ENCODE measurements around the gene WDR82. TPM values are rescaled to one million over a fixed set of nuclear protein-coding genes. Genes with fewer than 3 reads are reported as not detected.

WDR82 gene
- total RNA-seq, 1 donor from 2014 or later = 49.2 TPM

DNA sequence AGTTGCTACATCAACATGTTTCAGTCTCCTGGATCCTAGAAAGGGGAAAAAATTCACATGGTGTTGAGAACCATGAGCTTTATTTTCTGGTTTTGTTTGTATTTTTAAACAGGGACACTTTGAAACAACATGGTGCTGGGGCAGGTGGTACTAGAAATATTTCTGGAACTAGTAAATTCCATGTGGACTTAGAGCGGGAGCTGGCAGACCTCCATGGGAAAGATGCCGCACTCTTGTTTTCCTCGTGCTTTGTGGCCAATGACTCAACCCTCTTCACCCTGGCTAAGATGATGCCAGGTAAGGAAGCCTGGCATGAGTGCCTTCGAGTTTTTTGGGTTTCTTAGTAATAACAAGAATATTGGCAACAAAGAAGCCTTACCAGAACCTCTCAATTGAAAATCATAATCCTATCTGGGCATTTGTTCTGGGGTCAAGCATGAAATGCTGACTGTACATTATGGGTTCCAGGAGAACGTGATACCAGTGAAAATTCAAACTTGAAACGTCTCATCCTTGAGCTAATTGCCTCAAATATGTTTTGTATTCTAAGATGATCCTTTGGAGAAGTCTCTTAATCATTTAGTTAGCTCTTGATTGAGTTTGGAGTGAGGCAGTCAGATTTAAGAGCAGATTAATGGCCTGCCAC lies 72.6 kb downstream of the WDR82 start:
- DNase-seq (ENCODE audit: low spot score) = no peak
- no peak for TF ChIP-seq EZH2phosphoT487 (IDR thresholded peaks at IDR 0.05)
- no peak for TF ChIP-seq EZH2 (IDR thresholded peaks at IDR 0.05)
- TF ChIP-seq, protein P1, sequence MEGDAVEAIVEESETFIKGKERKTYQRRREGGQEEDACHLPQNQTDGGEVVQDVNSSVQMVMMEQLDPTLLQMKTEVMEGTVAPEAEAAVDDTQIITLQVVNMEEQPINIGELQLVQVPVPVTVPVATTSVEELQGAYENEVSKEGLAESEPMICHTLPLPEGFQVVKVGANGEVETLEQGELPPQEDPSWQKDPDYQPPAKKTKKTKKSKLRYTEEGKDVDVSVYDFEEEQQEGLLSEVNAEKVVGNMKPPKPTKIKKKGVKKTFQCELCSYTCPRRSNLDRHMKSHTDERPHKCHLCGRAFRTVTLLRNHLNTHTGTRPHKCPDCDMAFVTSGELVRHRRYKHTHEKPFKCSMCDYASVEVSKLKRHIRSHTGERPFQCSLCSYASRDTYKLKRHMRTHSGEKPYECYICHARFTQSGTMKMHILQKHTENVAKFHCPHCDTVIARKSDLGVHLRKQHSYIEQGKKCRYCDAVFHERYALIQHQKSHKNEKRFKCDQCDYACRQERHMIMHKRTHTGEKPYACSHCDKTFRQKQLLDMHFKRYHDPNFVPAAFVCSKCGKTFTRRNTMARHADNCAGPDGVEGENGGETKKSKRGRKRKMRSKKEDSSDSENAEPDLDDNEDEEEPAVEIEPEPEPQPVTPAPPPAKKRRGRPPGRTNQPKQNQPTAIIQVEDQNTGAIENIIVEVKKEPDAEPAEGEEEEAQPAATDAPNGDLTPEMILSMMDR (IDR thresholded peaks at IDR 0.05) = no peak
- H3K4me2 ChIP-seq = no peak overlapping the region
- H3K36me3 ChIP-seq = peaks cover 19% of the 10 kb centered on the region
- H3K4me1 ChIP-seq = no peaks in the 10 kb centered on the region
- H3K4me1 Mint-ChIP-seq = no peaks in the 10 kb centered on the region
- H4K20me1 ChIP-seq (ENCODE audit: low read depth) = no peaks in the 10 kb centered on the region
- peaks cover 42% of the 10 kb centered on the region for H3K36me3 Mint-ChIP-seq
- H3K27ac Mint-ChIP-seq = no peak overlapping the region
- no peaks in the 10 kb centered on the region for H3K27me3 Mint-ChIP-seq (ENCODE audit: insufficient read depth, low read depth)
- H3K9me3 Mint-ChIP-seq = no peaks in the 10 kb centered on the region
- no peak overlapping the region for H3K9ac ChIP-seq
- H3K79me2 ChIP-seq (ENCODE audit: low read depth) = no peaks in the 10 kb centered on the region
- no peaks in the 10 kb centered on the region for H3F3A ChIP-seq (ENCODE audit: low read depth)
- no peaks in the 10 kb centered on the region for H3K9me3 ChIP-seq (ENCODE audit: low read depth)
- H3K4me3 ChIP-seq = no peak overlapping the region
- H3K27ac ChIP-seq = no peak overlapping the region
- no peaks in the 10 kb centered on the region for H3K27me3 ChIP-seq
- no peak overlapping the region for H3K4me3 Mint-ChIP-seq
- H2AFZ ChIP-seq (replicated peaks) = no peak overlapping the region

MicroRNA genes within 50 kb of the gene (microRNA counts, 767-probe panel; counts per million panel counts)
- microRNA hsa-let-7g-5p = 460 counts per million, percentile 90 among the panel's probes with 10 or more counts

Small RNAs within 50 kb of the gene (microRNA-seq; reads per million reads assigned to microRNA genes)
- gene MIR135A1 (11.3 reads per million, percentile 40 among the genes with 10 or more reads in this experiment), gene MIRLET7G (57.6 reads per million, percentile 69 among the genes with 10 or more reads in this experiment)

Small RNAs within 50 kb of the gene (small RNA-seq; reads per million reads assigned to genes)
- gene MIR135A1 (1.6 reads per million, percentile 86 among the genes with 10 or more reads in this experiment), gene MIRLET7G (0.18 reads per million)

Other genes with a start within 250 kb of the WDR82 start
- gene DUSP7, start 222.1 kb downstream of the WDR82 start, total RNA-seq (ENCODE audit: low replicate concordance) = 2.4 and 10.7 TPM in 2 replicates
- gene POC1A, start 124.2 kb downstream of the WDR82 start, total RNA-seq (ENCODE audit: low replicate concordance) = 10.3 and 18.7 TPM in 2 replicates
- gene ALAS1, start 80.5 kb downstream of the WDR82 start, total RNA-seq (ENCODE audit: low replicate concordance) = 35.0 and 54.9 TPM in 2 replicates
- not detected in 2 replicates for gene TLR9, start 53.0 kb downstream of the WDR82 start, total RNA-seq (ENCODE audit: low replicate concordance)
- gene TWF2, start 39.5 kb downstream of the WDR82 start, total RNA-seq (ENCODE audit: low replicate concordance) = 21.9 and 44.9 TPM in 2 replicates
- gene PPM1M, start 32.9 kb downstream of the WDR82 start, total RNA-seq (ENCODE audit: low replicate concordance) = 1.1 and 3.1 TPM in 2 replicates
- 4.2 and 10.1 TPM in 2 replicates for gene GLYCTK, start 9.2 kb upstream of the WDR82 start, total RNA-seq (ENCODE audit: low replicate concordance)
- gene DNAH1, start 37.7 kb upstream of the WDR82 start, total RNA-seq (ENCODE audit: low replicate concordance) = 0.80 and 2.1 TPM in 2 replicates
- gene BAP1, start 131.4 kb upstream of the WDR82 start, total RNA-seq (ENCODE audit: low replicate concordance) = 55.5 and 102 TPM in 2 replicates
- gene PHF7, start 132.0 kb upstream of the WDR82 start, total RNA-seq (ENCODE audit: low replicate concordance) = 9.9 and 13.0 TPM in 2 replicates
- gene SEMA3G, start 166.5 kb upstream of the WDR82 start, total RNA-seq (ENCODE audit: low replicate concordance) = 0.79 and 3.4 TPM in 2 replicates
- 0.67 and 5.8 TPM in 2 replicates for gene TNNC1, start 175.4 kb upstream of the WDR82 start, total RNA-seq (ENCODE audit: low replicate concordance)
- 80.5 and 146 TPM in 2 replicates for gene NISCH, start 177.0 kb upstream of the WDR82 start, total RNA-seq (ENCODE audit: low replicate concordance)
- gene STAB1, start 216.7 kb upstream of the WDR82 start, total RNA-seq (ENCODE audit: low replicate concordance) = 0.06 TPM in 1 of 2 replicates, not detected in the other

All from neural progenitor cell (in vitro differentiated cells).